ENCODE data around the gene ANXA3.

ANXA3 gene

GRCh38 chr4:78621395-78621794 lies 69.8 kb downstream of the ANXA3 start:
- Histone ChIP-seq H3K4me2 (ENCODE audit: low read length) (no peak overlapping the region), H3K9me3 (ENCODE audit: control insufficient read depth, low read length) (no peaks in the 10 kb centered on the region), H3K27ac (no peak overlapping the region), H3K4me3 (ENCODE audit: low read depth, low read length) (no peak overlapping the region), H3K79me2 (no peaks in the 10 kb centered on the region), H2AFZ (no peak overlapping the region), H3K9ac (no peak overlapping the region), H3K27me3 (ENCODE audit: control insufficient read depth, insufficient read depth, low read length) (no peaks in the 10 kb centered on the region), H3K4me1 (no peaks in the 10 kb centered on the region), H3K36me3 (ENCODE audit: control insufficient read depth, insufficient read depth, low read length) (no peaks in the 10 kb centered on the region)
- no peak for TF ChIP-seq CTCF (IDR thresholded peaks at IDR 0.05)

GRCh38 chr4:78622253-78622979 lies 70.8 kb downstream of the ANXA3 start:
- no peaks in the 10 kb centered on the region for H3K9me3 ChIP-seq (ENCODE audit: control insufficient read depth, low read length)
- H3K27me3 ChIP-seq (ENCODE audit: control insufficient read depth, insufficient read depth, low read length), result no peaks in the 10 kb centered on the region
- H3K36me3 ChIP-seq (ENCODE audit: control insufficient read depth, insufficient read depth, low read length), result no peaks in the 10 kb centered on the region
- no peak overlapping the region for H2AFZ ChIP-seq
- no peaks in the 10 kb centered on the region for H3K4me1 ChIP-seq
- TF ChIP-seq CTCF (IDR thresholded peaks at IDR 0.05), result no peak
- H3K4me3 ChIP-seq (ENCODE audit: low read depth, low read length), result no peak overlapping the region
- no peak overlapping the region for H3K27ac ChIP-seq
- H3K79me2 ChIP-seq, result no peaks in the 10 kb centered on the region
- H3K4me2 ChIP-seq (ENCODE audit: low read length), result no peak overlapping the region
- H3K9ac ChIP-seq, result no peak overlapping the region

- no peaks in the 10 kb centered on the region for H3K4me1 ChIP-seq
- H3K27ac ChIP-seq, result no peak overlapping the region
These were observed 72.5 kb downstream of the ANXA3 start for GRCh38 chr4:78624048-78624447.

GRCh38 chr4:78625073-78625472 lies 73.5 kb downstream of the ANXA3 start:
- no peaks in the 10 kb centered on the region for H3K79me2 ChIP-seq
- H3K9ac ChIP-seq, result no peak overlapping the region
- H3K4me3 ChIP-seq (ENCODE audit: low read depth, low read length), result no peak overlapping the region
- no peaks in the 10 kb centered on the region for H3K4me1 ChIP-seq
- TF ChIP-seq CTCF (IDR thresholded peaks at IDR 0.05), result no peak
- H3K27ac ChIP-seq, result no peak overlapping the region
- no peak overlapping the region for H3K4me2 ChIP-seq (ENCODE audit: low read length)
- no peak overlapping the region for H2AFZ ChIP-seq
- H3K36me3 ChIP-seq (ENCODE audit: control insufficient read depth, insufficient read depth, low read length), result no peaks in the 10 kb centered on the region
- H3K9me3 ChIP-seq (ENCODE audit: control insufficient read depth, low read length), result no peaks in the 10 kb centered on the region
- H3K27me3 ChIP-seq (ENCODE audit: control insufficient read depth, insufficient read depth, low read length), result no peaks in the 10 kb centered on the region

More at GRCh38 chr4:78624048-78624447, 72.5 kb downstream of the ANXA3 start:
- no peaks in the 10 kb centered on the region for H3K79me2 ChIP-seq
- TF ChIP-seq CTCF (IDR thresholded peaks at IDR 0.05), result no peak
- no peak overlapping the region for H3K4me2 ChIP-seq (ENCODE audit: low read length)
- H2AFZ ChIP-seq, result no peak overlapping the region
- H3K9ac ChIP-seq, result no peak overlapping the region
- no peaks in the 10 kb centered on the region for H3K36me3 ChIP-seq (ENCODE audit: control insufficient read depth, insufficient read depth, low read length)
- H3K27me3 ChIP-seq (ENCODE audit: control insufficient read depth, insufficient read depth, low read length), result no peaks in the 10 kb centered on the region
- H3K4me3 ChIP-seq (ENCODE audit: low read depth, low read length), result no peak overlapping the region
- H3K9me3 ChIP-seq (ENCODE audit: control insufficient read depth, low read length), result no peaks in the 10 kb centered on the region

All from parathyroid adenoma (tissue), 2 donors.